K562 (cell line): ENCODE measurements around the gene CPEB1. TPM values are rescaled to one million over a fixed set of nuclear protein-coding genes. Genes with fewer than 3 reads are reported as not detected.

Experiments used
- CBX5 ChIP-seq: IDR thresholded peaks from 2 replicates; pipeline ENCODE4 v1.6.1; 2014; ENCODE audit warnings: low read depth, borderline replicate concordance
- CHAMP1 ChIP-seq: fragments of 450-650 bp; IDR thresholded peaks from 2 replicates; pipeline ENCODE4 v1.6.1; 2016; ENCODE audit warnings: mild to moderate bottlenecking
- ERF ChIP-seq: fragments of 450-650 bp; formaldehyde crosslinking; IDR thresholded peaks from 2 replicates; pipeline ENCODE4 v1.4.0; 2020; ENCODE audit warnings: mild to moderate bottlenecking, mixed read lengths
- MYNN ChIP-seq, 2 experiments: sonication (generic); formaldehyde crosslinking in 1 of 2; IDR thresholded peaks; 2 replicates each; pipeline versions ENCODE4 v1.5.0 to v1.6.1; 2016 to 2020; ENCODE audit warnings: antibody characterized with exemption in 1 of 2, missing genetic modification reagents in 1 of 2
- NFE2 ChIP-seq: IDR thresholded peaks from 2 replicates; pipeline ENCODE4 v1.6.1; 2014; ENCODE audit warnings: antibody characterized with exemption, low read depth
- POLR2G ChIP-seq: fragments of 200-400 bp; formaldehyde crosslinking; IDR thresholded peaks from 2 replicates; pipeline ENCODE4 v1.6.1; 2017; ENCODE audit warnings: low read depth, mild to moderate bottlenecking, antibody characterized with exemption, low read length, moderate library complexity
- PRDM10 ChIP-seq: fragments of 450-650 bp; IDR thresholded peaks from 2 replicates; pipeline ENCODE4 v1.6.1; 2018; ENCODE audit not compliant: partially characterized antibody
- PRMT5 ChIP-seq: sonication (generic); formaldehyde crosslinking; IDR thresholded peaks from 2 replicates; pipeline ENCODE4 v1.5.0; 2020; ENCODE audit warnings: missing genetic modification reagents
- TRIM25 ChIP-seq: fragments of 450-650 bp; IDR thresholded peaks from 2 replicates; pipeline ENCODE4 v1.7.0; 2016; ENCODE audit warnings: borderline replicate concordance
- ZNF197 ChIP-seq: fragments of 200-800 bp; sonication (Bioruptor generic); IDR thresholded peaks from 2 replicates; pipeline ENCODE4 v1.6.1; 2016; ENCODE audit warnings: low read depth, missing genetic modification characterization, missing compliant biosample characterization
- ZNF696 ChIP-seq: fragments of 250-450 bp; sonication (Bioruptor Pico); conservative IDR thresholded peaks from 2 replicates; pipeline ENCODE4 v1.4.0; 2020; ENCODE audit warnings: mild to moderate bottlenecking, moderate library complexity
- ZNF830 ChIP-seq: fragments of 250-450 bp; sonication (Bioruptor Pico); IDR thresholded peaks from 2 replicates; pipeline ENCODE4 v1.5.0; 2021; ENCODE audit warnings: mild to moderate bottlenecking
- polyA plus RNA-seq, 8 experiments: library from polyadenylated mRNA; depleted of rRNA in 4 of 8; stranded (reverse) in 5 of 8; unstranded in 3 of 8; fragments of >200 nt; fragmentation: Nextera tagmentation in 2 of 8; fragmentation: Illumina TruSeq in 1 of 8; extraction: Ambion mirVana in 2 of 8; extraction: Trizol in 1 of 8; gene quantifications; 2 replicates each; pipeline versions ENCODE4 v1.2.1 to v1.2.3, GENCODE V29; 2011 to 2014; ENCODE audit warnings: inconsistent platforms in 1 of 8, missing spikeins in 1 of 8
- total RNA-seq, 7 experiments: library from RNA; depleted of rRNA in 6 of 7; stranded (reverse); fragments of >200 nt in 6 of 7; fragmentation: Illumina TruSeq in 2 of 7; extraction: Trizol in 2 of 7; gene quantifications; 2 replicates each; pipeline versions ENCODE4 v1.2.1 to v1.2.3, GENCODE V29; 2011 to 2021; ENCODE audit warnings: low replicate concordance in 1 of 7
- TF ChIP-seq, protein P1 (sequence below): fragments of 250-450 bp; sonication (Bioruptor Pico); IDR thresholded peaks from 2 replicates; pipeline ENCODE4 v1.5.0; 2021; ENCODE audit warnings: mild to moderate bottlenecking, borderline replicate concordance
- TF ChIP-seq, protein P2 (sequence below), 3 experiments: IDR thresholded peaks in 2 of 3; conservative IDR thresholded peaks in 1 of 3; 2 replicates each; pipeline ENCODE4 v1.5.1; 2011 to 2012; ENCODE audit warnings: low read length in 3 of 3, mild to moderate bottlenecking in 3 of 3, control low read depth in 2 of 3, improper control_type of control experiment in 1 of 3, inconsistent platforms in 1 of 3, low read depth in 1 of 3, mixed read lengths in 1 of 3, moderate library complexity in 1 of 3; ENCODE audit not compliant: insufficient read depth in 2 of 3
- TF ChIP-seq, protein P3 (sequence below): fragments of 250-450 bp; sonication (Bioruptor Pico); IDR thresholded peaks from 2 replicates; pipeline ENCODE4 v1.8.0; 2022; ENCODE audit warnings: moderate library complexity, mild to moderate bottlenecking, inconsistent platforms

The CPEB1 gene
- total and polyA plus RNA-seq, 9 of the 15 experiments (the other 6 are each of a cell fraction or from before 2014, with no cell fraction given): 2.2 to 13.4 (median 9.7) TPM

- TF ChIP-seq, protein P1, sequence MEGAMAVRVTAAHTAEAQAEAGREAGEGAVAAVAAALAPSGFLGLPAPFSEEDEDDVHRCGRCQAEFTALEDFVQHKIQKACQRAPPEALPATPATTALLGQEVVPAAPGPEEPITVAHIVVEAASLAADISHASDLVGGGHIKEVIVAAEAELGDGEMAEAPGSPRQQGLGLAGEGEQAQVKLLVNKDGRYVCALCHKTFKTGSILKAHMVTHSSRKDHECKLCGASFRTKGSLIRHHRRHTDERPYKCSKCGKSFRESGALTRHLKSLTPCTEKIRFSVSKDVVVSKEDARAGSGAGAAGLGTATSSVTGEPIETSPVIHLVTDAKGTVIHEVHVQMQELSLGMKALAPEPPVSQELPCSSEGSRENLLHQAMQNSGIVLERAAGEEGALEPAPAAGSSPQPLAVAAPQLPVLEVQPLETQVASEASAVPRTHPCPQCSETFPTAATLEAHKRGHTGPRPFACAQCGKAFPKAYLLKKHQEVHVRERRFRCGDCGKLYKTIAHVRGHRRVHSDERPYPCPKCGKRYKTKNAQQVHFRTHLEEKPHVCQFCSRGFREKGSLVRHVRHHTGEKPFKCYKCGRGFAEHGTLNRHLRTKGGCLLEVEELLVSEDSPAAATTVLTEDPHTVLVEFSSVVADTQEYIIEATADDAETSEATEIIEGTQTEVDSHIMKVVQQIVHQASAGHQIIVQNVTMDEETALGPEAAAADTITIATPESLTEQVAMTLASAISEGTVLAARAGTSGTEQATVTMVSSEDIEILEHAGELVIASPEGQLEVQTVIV (CRISPR knock-in tag): no peak
- no peak for TF ChIP-seq POLR2G
- TF ChIP-seq NFE2: no peak
- TF ChIP-seq ZNF696 (CRISPR knock-in tag): no peak
- TF ChIP-seq PRDM10: no peak
- peak; percentile 98 for TF ChIP-seq PRMT5
- peak; percentile 82 for TF ChIP-seq ZNF197 (CRISPR knock-in tag)
- TF ChIP-seq CHAMP1: peak; percentile 78
- TF ChIP-seq ZNF830 (CRISPR knock-in tag): no peak
- 0 out of 2 replicates have a peak, but pooled peaks have one; percentile 51 for TF ChIP-seq ERF (CRISPR knock-in tag)
- no peak for TF ChIP-seq MYNN (IDR thresholded peaks at IDR 0.05)
- peak; percentile 58; the same call in 1 of the 2 replicates for TF ChIP-seq MYNN (CRISPR knock-in tag; IDR thresholded peaks at IDR 0.05)
- TF ChIP-seq, protein P2, sequence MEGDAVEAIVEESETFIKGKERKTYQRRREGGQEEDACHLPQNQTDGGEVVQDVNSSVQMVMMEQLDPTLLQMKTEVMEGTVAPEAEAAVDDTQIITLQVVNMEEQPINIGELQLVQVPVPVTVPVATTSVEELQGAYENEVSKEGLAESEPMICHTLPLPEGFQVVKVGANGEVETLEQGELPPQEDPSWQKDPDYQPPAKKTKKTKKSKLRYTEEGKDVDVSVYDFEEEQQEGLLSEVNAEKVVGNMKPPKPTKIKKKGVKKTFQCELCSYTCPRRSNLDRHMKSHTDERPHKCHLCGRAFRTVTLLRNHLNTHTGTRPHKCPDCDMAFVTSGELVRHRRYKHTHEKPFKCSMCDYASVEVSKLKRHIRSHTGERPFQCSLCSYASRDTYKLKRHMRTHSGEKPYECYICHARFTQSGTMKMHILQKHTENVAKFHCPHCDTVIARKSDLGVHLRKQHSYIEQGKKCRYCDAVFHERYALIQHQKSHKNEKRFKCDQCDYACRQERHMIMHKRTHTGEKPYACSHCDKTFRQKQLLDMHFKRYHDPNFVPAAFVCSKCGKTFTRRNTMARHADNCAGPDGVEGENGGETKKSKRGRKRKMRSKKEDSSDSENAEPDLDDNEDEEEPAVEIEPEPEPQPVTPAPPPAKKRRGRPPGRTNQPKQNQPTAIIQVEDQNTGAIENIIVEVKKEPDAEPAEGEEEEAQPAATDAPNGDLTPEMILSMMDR (IDR thresholded peaks at IDR 0.05 in 2 of 3, conservative IDR thresholded peaks at IDR 0.05 in 1 of 3; ENCODE audit: insufficient read depth in 2 of 3, low read depth in 1 of 3, low read length in 3 of 3): no peak
- TF ChIP-seq, protein P3, sequence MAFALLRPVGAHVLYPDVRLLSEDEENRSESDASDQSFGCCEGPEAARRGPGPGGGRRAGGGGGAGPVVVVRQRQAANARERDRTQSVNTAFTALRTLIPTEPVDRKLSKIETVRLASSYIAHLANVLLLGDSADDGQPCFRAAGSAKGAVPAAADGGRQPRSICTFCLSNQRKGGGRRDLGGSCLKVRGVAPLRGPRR (CRISPR knock-in tag): no peak
- TF ChIP-seq TRIM25: no peak
- TF ChIP-seq CBX5: no peak
These were observed 16.0 kb upstream of the CPEB1 start (continued) for GRCh38 chr15:82663186-82663600.
